DMS 273 (cell line): ENCODE data around the gene IRF9.
A peak's percentile ranks its signal among the peaks of the same experiment; 100 is the strongest.

Experiments used
- DNase-seq: peaks from one replicate; lab custom pipeline; 2025; ENCODE audit not compliant: unreplicated experiment; lab: John Stamatoyannopoulos, UW

Gene IRF9

DNA sequence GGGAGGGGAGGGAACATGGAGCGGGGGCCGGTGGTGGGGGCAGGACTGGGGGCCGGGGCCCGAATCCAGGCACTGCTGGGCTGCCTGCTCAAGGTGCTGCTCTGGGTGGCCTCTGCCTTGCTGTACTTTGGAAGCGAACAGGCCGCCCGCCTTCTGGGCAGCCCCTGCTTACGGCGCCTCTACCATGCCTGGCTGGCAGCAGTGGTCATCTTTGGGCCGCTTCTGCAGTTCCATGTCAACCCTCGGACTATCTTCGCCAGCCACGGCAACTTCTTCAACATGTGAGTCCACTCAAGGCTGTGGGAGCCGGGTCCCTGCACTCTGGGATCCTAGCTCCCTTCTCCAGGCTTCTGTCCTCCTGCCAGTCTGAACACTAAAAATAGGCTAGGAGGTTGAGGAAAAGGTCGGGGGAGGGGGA, 29.5 kb upstream of the IRF9 start:
- no peak for DNase-seq

DNA sequence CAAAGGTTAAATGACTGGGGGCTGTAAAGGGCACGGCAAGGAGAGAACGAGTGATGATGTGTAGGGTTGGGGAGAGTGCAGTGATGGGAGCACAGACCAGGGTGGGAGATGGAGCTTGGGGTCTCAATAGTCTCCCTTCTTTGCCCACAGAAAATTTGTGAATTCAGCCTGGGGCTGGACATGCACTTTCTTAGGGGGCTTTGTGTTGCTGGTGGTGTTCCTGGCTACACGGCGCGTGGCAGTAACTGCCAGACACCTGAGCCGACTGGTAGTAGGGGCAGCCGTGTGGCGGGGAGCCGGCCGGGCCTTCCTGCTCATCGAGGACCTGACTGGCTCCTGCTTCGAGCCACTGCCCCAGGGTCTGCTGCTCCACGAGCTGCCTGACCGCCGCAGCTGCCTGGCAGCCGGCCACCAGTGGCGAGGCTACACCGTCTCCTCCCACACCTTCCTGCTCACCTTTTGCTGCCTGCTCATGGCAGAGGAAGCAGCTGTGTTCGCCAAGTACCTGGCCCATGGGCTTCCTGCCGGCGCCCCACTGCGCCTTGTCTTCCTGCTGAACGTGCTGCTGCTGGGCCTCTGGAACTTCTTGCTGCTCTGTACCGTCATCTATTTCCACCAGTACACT, 28.9 kb upstream of the IRF9 start:
- no peak for DNase-seq

DNA sequence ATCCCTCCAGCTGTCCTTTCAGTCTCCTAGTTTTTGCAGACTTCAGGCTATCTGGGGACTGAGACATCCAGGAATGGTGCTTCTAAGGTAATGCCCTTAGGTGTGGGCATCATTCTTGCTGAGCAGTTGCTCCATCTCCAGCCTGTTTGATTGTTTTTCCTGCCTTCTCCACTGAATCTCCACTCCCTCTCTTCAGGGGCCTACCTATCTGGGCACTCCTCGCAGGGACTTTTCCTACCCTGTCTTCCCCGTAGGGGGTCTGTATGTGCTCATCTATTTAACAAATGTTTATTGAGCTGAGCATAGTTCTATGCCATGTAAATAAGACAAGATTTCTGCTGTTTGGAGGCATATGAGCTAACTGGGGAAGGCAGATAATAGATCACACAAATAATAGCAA, 28.1 kb upstream of the IRF9 start:
- DNase-seq, result no peak

DNA sequence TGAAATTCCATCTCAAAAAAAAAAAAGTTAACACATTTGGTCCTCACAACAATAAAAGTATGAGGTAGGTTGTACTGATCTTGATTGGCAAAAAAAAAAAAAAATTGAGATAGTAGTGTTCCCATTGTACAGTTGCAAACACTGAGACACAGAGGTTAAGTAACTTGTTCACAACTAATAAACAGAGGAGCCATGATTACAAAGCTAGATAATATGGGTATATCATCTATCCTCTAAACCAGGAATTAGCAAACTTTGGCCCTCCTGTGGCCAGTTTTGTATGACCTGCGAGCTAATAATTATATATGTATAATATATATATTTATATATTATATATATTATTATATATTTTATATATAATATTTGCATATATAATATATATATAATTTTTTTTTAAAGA, 27.3 kb upstream of the IRF9 start:
- no peak for DNase-seq

DNA sequence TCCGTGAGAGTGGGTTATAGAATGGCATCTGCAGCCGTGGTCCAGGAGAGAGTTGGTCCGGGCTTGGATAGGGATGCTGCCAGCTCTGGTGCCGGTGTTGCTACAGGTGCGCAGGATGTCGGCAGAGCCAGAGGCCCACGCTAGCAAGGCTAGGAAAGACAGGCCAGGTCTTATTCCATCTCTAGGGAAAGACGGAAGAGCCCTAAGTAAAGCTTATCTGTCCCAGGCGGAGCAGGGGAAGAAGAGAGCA, 25.6 kb upstream of the IRF9 start:
- no peak for DNase-seq

DNA sequence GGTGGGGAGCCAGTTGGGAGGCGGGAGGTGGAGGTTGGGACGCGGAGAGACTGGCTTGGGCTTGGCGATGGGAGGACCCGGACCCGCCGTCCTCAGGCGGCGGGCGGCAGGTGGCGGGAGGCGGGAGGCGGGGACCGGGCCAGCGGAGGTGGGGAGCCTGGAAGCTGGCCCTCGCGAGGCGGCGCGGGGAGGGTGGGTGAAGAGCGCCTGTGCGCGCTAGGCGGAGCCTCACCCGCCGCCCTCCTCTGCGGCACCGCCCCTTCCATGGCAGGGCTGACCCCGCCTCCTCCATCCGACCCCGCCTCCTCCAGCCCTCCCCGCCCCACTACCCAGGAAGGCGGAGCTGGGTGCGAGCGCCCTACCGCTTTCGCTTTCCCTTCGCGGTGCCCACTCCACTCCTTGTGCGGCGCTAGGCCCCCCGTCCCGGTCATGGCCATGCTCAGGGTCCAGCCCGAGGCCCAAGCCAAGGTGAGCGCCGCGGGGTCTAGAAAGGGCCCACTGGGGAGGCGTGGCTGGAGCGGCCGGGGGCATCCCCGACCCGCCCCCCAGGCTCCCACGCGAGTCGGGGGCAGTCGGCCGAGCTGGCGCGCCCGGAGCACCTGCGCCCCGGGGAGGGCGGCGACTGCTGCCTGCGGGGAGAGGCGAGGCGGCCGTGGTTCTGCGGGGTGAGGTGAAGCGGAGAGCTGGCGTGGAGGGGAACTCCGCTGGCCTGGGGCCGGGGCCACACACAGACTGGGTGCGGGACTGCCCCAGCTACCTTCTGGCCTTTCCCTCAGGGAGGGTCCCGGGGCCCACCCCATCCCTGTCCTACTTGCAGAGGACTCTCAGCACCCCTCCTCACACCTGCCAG, 25.0 kb upstream of the IRF9 start, which contains the start of gene PSME1:
Gene PSME1, plus strand, starts transcription at position 361 of the 850 bp plus-strand sequence. Its CDS starts 69 bp downstream, at position 430.
- DNase-seq, result peak; percentile 97

DNA sequence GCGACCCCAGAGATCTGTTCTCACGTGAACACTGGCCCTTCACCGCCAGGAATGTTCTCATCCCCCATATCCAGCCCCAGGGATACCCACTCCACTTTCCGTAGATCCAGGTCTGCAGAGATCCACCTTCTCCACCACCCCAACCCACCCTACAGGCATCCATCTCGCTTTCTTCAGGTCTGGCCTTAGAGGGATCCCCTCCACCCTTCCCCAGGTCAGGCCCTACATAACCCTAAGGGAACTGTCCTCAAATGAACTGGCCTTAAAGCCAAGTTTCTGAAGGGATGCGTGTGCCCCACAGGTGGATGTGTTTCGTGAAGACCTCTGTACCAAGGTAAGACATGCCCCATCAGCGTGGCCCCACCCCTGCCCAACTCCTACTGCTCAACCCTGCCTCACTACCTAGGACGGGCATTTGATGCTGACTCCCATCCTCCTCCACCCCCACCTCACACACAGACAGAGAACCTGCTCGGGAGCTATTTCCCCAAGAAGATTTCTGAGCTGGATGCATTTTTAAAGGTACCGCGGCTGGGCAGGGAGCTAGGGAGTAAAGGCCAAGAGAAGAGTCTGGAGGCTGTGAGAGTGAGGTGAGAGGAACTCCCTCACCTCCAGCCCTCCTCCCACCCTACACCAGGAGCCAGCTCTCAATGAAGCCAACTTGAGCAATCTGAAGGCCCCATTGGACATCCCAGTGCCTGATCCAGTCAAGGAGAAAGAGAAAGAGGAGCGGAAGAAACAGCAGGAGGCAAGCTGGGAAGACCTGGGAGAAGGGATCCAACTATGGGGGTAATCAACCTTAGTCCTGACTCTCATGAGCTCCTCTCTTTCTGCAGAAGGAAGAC, 24.2 kb upstream of the IRF9 start:
- peak; percentile 41 for DNase-seq

DNA sequence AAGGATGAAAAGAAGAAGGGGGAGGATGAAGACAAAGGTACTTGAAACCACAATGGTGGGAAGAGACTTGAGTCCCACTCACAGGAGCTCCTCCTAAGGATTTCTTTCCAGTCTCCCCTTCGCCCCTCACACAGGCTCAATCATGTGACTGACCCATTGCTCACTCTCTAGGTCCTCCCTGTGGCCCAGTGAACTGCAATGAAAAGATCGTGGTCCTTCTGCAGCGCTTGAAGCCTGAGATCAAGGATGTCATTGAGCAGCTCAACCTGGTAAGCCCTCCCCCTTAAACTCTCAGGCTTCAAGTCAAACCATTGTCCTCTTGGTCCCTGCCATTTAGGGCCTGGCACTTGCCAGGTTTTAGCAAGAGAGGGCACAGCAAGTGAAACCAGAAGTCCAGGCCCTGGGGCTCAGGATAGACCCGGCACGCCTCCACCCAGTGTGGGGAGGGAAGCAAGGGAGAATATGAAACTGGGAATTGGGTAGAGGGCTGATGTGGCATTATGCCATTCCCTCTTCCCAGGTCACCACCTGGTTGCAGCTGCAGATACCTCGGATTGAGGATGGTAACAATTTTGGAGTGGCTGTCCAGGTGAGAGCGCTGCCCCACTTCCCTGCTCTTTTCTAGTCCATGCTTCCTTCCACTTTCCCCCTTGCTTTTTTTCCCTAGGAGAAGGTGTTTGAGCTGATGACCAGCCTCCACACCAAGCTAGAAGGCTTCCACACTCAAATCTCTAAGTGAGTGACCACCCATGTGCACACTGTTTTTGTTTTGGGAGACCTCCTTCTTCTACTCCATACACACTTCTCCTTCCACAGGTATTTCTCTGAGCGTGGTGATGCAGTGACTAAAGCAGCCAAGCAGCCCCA, 23.3 kb upstream of the IRF9 start:
- no peak for DNase-seq

DNA sequence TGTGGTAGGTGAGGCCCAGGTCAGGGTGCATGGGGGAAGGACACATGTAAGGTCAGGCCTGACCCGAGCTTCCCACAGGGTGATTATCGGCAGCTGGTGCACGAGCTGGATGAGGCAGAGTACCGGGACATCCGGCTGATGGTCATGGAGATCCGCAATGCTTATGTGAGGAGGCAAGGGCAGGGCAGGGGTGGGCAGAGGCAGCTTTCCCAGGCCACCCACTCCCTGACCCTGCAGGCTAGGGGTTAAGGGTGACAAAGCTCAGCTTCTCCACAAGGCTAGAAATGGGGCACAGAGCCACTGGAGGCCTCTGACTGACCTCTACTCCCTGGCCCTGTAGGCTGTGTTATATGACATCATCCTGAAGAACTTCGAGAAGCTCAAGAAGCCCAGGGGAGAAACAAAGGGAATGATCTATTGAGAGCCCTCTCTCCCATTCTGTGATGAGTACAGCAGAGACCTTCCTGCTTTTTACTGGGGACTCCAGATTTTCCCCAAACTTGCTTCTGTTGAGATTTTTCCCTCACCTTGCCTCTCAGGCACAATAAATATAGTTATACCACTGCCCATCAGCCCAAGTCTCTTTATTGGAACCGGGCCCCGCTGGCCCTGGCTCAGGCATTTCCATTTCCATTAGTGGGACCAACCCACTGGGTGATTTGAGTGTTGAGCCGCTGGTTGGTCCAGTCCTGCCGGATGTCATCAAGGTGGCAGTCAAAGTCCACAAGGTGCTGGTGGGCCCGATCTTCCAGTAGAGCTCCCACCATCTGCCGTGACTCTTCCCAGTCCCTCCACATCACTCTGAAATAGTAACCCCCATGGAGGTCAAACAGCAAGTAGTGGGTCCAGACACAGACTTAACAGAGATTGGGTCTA, 22.4 kb upstream of the IRF9 start:
- DNase-seq, result no peak

DNA sequence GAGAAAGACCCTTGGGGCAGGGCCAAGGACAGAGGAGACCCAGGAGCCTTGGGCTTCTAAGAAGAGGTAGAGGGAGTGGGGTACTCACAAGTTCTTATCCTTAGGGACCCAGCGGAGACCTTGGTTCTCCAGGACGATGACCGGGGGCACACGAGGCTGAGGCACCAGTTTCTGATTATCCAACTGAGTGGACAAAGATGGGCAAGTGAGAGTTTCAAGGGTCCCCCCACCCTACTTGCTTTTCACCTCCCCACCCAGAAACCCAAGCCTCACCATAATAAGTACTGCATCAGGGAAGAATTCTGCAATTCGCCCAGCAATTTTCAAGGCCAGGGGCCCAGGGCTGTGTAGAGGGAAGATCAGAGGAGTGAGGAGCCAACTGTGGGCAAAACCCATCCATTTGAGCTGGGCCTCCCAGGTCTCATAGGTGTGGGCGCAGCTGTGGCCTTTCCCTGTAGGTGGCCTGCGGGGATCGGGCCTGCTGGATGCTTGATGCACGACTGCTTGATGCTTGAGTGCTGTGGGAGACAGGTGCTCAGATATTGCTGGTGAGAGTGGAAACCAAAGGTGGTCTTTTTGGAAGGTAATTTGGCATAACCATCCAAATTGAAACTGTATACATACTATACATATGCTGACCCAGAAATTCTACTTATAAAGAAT, 21.7 kb upstream of the IRF9 start:
- peak; percentile 40 for DNase-seq

DNA sequence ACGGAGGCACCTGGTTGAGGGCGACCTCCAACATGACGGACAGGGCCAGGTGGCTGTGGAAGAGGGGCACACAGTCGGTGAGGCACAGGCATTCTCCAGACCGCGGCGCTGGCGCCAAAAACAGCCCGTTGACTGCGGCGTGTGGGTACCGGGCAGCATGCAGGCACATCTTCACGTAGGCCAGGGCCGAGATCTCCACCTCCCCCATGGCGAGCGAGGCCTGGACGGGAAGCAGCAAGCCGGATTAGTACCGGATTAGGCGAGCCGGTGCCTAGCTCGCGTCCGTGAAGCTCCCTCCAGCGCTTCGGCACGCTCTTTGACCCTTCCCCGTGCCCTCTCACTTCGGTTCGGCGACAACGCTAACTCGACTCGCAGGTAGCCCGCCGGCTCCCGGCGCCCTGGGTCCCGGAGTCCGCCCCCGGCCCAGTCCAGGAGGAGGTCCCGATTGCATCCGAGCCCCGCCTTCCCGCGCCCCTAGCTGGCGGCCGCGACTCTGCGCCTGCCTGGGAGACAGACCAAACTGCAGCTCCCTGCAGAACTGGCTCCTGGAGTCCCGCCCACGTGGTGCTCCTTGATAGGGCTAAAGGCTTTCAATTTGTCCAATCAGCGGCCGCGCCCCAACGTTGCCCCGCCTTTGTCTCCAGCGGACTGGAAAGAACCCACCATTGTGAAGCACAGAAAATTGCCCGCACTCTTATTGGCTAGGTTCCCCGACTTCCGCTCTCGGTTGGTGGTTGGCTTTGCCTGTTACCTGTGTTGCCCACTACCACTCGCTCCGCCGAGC, 19.8 kb upstream of the IRF9 start, which contains the start of gene EMC9:
Gene EMC9, minus strand, starts transcription at position 495 of the 784 bp plus-strand sequence. Its CDS starts 287 bp downstream, at position 208.
- DNase-seq, result peak; percentile 100

DNA sequence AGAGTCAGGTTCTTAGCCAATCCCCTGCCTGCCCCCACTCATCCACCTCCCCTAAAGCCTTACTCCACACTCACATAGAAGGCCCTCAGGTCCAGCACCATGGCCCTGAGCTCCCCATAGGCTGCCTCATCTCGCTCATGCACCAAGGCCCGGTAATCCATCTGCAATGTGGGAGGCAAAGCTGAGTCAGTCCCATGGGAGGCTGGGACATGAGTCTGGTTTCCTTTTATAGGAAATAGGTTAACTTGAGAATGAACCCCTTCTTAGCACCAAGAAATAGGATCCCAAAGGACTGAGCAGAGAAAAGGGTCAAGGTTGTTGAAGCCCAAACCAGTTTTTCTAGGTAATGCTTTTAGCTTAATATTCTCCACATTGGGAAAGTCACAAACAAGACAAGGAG, 17.6 kb upstream of the IRF9 start:
- no peak for DNase-seq

DNA sequence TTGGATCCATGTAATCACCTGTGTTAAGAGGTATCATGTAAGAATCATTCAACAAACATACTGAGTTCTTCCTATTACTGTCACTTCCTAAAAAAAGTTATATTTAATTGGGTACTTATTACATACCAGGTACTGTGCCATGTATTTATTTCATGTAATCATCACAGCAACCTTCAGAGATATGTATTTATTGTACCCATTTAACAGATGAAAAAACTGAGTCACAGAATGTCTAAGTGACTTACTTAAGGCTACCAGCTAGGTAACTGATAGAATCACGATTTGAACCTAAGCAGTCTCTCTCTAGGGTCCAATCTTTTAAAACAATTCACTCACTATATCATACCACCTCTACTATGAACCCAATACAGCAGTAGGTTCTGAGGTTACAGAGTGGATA, 16.6 kb upstream of the IRF9 start:
- no peak for DNase-seq

DNA sequence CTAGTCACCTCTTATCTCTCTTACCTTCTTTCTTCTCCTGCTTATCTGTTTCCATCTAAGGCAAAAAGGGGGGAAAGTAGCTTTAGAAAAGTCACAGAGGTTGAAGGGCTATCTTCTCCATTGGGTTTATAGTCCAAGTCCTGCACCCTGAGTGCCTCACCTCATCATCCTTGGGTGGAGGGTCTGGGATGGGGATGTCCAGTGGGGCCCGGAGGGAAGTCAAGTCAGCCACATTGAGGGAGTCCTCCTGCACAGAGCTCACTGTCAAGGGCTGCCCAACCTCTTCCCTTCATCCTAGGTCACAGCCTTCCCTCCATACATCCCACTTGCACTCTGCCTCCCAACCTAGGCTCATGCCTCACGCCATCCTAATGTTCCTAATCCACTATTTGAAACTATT, 15.8 kb upstream of the IRF9 start:
- DNase-seq, result no peak

DNA sequence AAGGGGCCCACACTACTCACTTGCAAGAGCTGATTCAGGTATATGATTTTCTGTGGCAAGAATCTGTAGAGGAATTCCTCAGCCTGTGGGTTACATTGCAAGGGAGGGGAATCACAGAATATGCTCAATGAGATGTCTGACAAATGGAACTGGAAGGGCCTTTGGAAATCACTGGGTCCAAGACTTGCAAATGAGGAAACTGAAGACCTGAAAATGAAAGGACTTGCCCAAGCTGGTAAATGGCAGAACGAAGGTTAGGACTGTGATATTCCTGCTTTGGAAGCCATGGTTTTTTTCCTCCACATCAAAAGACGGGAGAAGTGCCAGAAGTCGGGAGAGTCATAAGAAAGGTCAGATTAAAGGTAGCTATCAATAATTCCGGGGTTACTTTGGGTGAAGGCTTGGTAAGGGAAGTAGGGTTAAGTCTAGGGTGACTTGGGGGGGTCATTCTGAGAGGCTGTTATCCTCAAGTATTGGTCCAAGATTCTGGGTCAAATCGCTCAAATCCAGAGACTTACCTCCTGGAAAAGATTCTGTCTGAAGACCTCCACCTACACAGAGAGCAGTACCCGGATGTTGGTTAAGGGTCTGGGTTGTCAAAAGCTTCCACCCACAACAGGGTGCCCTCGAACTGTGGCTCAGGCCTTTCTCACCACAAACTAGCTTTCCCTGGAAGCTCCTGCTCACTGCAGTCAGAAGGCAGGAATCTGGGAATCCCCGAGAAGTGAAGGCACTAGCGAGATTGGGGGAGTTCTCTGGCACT, 15.2 kb upstream of the IRF9 start:
- DNase-seq, result peak; percentile 79

DNA sequence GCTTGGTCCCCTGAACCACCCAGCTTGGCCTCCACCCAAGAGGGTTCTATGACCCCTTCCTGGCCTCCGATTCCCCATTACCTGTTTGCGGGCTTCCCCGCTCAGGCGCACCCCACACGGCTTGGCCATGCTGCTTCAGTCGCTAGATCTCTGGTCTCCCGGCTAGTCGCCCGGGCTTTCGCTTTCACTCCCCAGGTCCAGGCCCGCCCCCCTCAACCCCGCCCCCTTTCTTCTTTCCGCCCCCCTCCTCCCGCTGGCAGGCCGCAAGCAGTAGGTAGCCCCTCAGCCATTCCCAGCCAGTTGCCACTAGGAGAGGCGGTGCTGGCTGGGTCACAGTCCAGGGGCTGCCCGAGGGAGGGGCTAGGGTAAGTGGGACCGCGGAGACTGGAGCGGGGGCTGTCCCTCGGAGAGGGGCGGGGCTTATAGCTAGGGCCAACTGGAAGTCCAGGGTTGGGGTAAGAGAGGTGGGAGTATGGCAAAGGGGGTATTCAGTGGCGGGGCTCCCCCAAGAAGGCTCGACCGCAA, 14.6 kb upstream of the IRF9 start, which contains the start of gene PSME2:
Gene PSME2, minus strand, starts transcription at position 158 of the 525 bp plus-strand sequence. Its CDS starts 29 bp downstream, at position 129.
- peak; percentile 99 for DNase-seq

DNA sequence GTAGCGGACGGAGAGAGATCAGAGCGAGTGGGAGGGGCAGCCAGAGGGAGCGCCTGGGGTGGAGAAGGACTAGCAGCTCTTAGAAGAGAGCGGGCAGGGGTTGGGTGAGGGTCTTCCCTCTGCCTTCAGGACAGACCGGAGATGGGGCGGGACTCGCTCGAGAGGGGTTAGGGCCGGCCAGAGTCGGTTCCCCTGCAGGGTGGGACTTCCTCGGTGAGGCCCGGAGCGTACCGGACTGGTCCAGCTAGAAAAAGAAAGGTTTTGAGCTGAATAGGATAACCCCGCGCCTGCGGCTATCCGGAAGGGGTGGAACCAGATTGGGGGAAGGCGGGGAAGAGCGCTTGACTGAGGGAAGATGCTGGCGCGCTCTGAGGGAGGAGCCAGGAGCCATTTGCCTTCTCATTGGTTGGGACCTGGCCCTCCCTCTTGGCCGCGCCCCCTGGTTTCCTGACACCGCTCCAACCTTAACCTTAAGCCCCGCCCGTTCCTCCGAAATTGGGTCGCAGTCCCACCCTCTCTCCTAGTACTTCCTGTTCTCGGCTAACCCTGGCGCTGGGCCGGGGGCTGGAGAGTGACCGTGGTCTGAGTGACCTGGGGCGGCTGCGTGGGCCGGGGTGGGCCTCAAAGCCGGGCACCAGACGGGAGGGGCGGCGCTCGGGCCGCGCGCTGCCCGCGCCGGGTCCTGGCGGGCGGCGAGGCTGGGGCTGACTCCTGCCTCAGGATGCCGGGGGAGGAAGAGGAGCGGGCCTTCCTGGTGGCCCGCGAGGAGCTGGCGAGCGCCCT, 13.9 kb upstream of the IRF9 start, which contains the start of gene RNF31:
Gene RNF31, plus strand, starts transcription at position 521 of the 783 bp plus-strand sequence. Its CDS starts 201 bp downstream, at position 722.
- peak; percentile 99 for DNase-seq
